Measurements from ENCODE around the gene WDR75.
"Not testable (repeated sequence)": the region's sequence is repeated elsewhere in the genome, so short reads cannot be mapped to it uniquely, and the experiment has no call there.

The WDR75 gene

DNA sequence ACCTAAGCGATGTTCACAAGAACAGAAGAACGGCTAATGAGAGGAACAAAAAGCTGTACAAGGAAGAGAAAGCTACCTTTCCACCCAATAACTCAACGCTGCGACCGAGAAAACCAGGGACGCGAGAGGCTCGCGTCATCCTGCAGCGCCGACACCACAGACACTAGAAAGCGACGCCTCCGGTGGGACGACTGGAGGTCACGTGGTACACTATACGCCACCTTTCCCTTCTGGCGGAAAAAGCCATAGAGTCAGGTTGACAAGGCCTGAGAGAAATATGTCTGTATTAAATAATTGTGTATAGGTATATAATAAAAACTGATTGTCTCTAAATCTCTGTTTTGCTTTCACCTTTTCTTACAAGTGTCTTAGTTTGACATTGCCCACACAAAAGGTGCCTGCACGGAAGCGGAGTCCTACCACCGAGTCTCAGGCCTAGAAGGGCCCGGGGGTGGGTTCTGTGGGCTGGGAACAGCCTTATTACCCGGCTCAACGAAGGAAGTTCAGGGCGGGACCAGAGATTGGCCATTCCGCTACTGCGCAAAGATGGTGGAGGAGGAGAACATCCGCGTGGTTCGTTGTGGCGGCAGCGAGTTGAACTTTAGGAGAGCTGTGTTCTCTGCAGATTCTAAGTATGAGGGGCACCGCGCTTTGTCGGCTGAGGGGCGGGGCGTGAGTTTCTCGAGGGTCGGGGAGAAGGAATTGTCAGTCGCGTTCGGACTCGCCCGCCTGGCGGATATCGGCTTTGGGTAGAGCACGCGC, at the start of gene WDR75:
Gene WDR75, plus strand, starts transcription at position 528 of the 762 bp plus-strand sequence. Its CDS starts 19 bp downstream, at position 547.
- peak; percentile 91 for DNase-seq

DNA sequence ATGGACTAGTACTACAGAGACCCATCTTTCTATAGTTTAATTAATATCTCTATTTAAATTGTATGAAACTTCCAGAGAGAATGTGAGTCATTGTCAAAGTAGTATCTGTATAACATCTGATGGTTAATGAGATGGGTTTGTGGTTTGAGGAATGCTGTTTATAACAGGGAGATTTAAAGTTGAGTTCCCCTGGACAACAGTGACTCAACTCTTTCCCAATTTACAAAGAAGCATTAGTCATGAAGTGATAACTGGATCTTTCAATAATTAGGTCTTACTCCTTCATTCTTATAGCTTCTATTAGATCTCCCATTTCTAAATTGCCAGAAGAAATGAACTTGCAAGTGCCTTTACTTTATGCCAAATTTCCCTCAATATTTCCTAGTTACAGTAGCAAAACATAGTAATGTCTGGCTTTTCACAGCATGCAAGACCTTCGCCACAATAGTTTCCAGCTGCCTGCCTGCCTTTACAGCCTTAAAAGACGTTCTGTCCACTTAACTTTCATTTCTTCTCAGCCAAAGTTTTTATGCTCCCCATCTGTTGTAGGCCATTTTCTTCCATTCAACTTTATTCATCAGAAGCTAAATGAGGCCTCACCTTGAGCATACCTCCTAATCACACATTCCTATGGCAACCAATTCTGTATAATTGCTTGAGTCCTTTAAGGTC, 47.7 kb upstream of the WDR75 start:
- no peak for DNase-seq

DNA sequence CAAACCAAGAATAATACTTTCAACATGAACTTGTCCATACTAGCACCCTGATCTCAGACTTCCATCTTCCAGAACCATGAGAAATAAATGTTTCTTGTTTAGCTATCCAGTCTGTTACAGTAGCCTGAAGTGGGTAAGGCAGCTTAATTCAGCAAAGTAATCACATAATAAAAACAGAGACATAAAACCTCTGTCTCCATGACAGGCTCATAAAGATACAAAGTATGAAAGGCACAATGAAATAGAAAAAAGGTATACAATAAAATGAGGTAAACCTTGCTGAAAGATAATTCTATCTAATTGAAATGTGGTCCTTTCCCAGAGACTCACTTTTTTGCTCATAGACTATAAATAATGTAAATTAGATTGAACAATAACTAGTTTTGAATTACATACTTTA, 46.7 kb upstream of the WDR75 start:
- DNase-seq, result no peak

DNA sequence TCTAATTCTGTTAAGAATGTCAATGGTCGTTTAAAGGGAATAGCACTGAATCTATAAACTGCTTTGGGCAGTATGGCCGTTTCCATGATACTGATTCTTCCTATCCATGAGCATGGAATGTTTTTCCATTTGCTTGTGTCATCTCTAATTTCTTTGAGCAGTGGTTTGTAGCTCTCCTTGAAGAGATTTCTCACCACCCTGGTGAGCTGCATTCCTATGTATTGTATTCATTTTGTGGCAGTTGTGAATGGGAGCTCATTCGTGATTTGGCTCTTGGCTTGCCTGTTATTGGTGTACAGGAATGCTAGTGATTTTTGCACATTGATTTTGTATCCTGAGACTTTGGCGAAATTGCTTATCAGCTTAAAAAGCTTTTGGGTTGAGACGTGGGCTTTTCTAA, 38.3 kb upstream of the WDR75 start:
- DNase-seq, result no peak

DNA sequence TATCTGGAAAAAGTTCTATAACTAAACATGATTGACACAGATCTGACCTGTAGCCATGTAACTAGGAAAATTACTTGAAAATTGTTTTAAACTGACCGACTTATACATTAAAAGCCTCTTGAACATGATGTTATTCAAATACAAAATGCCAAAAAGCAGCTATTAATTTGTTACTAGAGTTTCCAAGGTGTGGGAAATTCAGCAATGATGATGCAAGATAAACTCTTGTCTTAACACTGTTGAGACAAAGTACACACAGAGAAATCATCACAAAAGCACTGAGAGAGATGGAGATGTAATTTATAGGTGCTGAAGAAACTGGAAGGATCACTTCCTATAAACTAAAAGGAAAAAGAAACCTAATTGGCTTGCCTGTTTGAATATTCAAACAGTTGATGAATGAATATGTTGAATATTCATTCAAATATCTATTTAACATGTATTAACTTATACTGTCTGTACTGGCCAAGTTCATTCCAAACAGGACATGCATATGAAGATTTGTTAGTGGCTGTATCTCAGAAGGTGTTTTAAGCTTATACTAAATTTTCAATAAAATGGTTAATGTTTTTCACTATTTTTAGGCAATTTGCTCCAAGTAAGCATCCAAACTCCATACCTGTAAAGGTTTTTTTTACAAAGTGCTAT, 34.6 kb upstream of the WDR75 start:
- no peak for DNase-seq

DNA sequence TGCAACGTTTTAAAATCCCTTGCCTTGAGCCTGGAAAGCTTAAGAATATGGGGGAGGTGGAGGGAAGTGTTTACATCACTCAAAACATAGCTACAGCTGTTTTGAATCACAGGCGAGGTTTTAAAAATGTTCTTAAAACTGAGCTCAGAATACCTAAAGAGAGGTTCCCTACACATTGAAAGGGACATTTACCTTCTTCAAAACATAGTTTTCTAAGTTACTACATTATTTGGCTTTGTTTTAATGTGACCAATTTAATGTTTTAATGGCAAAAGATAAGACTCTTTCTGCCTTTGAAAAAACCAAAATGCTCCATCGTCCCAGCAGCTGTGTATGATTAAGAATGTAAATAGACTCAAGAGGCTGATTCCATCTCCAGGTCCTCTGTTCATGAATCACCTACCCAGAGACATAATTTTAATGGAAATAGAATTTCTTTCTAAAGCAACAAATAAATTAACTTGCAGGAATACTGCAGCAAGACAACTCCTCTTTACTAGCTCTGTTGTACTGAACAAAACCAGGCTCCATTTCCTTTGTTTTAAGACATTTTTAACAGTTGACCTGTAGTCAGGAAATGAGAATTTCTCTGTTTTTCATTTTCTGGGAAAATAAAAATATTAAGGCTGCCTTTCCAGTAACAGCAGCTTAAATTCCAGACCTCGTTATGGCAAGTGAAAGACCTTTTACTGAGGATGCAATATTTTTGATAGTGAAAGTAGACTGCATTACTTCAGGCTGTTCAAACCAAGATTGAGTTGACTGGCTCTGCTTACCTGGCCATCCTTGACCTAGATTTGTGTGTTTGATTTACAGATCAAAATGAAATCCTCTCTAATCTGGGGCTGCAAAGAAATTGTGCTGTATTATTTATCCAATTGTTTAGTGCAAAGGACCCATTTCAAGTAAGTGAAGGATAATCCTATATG, 33.7 kb upstream of the WDR75 start:
- DNase-seq, result peak; percentile 24

DNA sequence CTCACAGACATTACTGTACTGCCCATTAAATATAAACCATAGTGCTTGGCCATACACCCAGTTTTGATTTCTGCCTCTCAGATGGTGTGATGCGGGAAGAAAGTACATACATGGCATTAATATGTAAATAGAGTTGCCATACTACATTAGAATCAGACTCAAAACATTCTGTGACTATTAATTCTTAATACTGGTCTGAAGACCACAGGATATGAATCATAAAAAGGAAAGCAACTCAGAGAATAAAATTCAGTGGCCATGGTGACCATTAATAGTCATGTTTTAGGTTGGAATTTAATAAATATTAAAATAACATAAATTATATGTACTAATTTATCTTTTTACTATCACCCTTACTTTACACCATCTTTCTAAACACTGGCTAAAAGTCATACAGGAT, 33.0 kb upstream of the WDR75 start:
- no peak for DNase-seq

DNA sequence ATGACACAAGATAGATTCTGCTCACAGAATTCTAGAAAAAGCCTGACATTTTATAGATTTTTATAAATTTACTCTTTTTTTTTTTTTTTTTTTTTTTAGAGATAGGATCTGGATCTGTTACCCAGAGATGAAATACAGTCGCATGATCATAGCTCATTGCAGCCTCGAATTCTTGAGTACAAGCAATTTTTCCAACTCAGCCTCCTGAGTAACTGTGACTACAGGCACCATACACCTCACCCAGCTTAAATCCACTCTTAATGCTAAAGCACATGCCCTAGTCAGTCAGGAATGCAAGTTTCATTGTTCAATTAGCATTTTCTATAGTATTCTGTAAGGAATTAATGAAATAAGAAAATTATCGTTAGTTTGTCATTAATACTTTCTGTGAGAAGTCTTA, 32.1 kb upstream of the WDR75 start:
- no peak for DNase-seq

DNA sequence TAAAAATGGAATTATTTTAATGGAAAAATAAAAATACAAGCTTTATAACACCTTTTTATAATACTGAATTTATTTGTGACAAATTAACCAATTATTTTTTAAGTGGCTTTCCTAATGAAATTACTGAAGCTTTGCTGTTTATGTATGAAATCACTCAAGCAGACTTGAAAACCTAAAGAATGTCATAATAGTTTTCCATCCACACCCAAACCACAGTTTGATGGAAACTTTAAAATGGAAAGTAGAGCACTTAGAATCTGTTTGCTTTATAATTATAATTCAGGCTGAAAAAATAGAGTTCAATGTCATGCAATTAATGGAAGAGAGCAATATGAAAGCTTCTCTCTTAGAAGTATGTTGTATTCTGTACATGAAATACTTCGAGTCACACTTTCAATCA, 31.6 kb upstream of the WDR75 start:
- no peak for DNase-seq

DNA sequence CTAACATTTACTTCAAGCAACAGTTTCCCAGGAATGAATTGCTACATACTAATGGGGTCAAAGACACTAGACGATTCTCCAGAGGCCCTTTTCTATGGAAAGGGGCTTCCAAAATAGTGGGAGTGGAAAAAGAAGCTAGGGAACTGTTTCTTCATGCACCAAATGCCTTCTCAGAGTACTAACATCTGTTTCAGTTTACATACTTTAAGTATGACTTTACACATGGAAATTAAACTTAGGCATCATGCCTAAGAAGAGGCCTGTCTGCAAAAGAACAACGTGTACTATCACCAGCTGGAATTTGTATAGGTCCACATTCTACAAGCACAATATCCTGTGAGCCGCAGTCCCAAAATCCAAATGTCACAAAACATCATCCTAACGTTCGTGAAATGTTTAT, 29.4 kb upstream of the WDR75 start:
- no peak for DNase-seq

DNA sequence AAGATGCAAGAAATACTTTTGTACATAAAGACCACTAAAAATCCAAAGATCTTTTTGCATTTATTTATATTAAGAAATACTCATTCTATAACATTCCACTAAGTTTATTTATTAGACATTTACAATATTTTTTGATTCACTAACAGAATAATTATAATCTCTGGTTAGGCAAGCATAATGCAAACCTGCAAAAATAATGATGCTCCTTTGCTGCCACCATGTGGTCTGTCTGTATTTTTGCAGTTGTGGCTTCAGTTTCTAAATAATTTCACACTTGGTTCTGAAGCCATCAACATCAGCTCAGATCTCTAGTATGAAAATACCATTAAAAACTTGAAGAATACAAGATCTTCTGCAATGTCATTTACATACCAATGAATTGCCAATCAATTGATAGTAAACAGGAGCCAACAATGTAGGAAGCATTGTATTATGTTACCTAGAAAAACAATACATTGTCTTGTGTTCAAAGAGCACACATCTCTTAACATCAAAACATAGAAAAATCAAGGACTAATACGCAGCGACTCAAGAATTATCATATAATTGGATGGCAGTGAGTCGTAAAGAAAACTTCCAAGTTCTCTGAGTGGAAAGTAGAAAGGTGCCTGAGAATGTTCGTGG, 28.8 kb upstream of the WDR75 start:
- DNase-seq, result peak; percentile 52

DNA sequence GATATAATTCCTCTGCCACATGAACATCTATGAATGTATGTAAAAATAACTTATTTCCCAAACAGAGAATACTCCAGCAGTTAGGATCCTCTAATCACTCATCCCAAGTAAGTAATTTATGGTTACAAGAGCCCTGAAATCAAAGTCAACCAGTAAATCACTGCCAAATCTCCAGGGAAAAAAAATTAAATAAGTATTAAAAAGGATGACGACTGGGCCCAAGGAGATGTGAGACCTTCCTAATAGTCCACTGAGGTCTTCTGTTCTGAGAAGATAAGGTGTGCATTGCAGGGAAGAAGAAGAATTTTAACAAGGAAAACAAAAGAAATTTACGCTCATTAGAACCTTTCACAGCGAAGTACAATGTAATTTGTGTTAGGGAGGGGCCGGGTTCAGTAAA, 28.0 kb upstream of the WDR75 start:
- no peak for DNase-seq

DNA sequence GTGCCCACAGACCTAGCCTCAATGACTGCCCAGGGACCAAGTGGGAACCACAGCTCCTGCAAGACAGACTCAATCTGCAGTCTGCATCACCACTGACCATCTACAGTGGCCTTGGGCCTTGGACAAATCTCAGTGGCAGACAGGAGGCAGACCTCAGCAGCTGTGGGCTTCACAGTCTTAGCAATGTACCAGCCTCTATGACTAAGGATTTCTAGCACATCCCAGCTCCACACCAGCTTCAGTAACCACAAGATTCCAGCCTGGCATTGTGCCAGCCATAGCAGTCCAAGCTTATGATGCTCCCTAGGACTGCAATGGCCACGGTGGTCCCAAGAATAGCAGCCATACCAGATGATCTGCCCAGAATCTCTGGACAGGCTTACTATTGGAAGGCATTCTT, 19.6 kb upstream of the WDR75 start:
- no peak for DNase-seq

DNA sequence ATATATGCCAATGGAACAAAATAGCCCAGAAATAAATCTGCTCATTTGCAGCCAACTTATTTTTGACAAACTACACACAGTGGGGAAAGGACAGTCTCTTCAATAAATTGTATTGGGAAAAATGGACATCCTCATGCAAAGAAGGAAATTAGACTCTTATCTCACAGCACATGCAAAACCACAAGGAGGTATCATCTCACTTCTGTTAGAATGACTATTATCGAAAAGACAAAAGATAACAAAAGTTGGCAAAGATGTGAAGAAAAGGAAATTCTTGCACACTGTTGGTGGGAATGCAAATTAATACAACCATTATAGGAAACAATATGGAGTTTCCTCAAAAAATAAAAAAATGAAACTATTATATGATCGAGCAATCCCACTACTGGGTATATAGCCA, 16.3 kb upstream of the WDR75 start:
- no peak for DNase-seq

DNA sequence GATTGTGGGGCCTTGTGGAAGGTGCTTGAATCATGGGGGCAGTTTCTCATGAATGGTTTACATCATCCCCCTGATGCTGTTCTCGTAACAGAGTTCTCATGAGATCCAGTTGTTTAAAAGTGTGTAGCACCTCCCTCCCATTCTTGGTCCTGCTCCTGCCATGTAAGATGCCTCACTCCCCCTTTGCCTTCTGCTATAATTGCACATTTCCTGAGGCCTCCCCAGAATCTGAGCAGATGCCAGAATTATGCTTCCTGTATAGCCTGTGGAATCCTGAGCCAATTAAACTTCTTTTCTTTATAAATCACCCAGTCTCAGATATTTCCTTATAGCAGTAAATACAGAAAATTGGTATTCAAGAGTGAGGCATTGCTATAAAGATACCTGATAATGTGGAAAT, 15.6 kb upstream of the WDR75 start:
- no peak for DNase-seq

DNA sequence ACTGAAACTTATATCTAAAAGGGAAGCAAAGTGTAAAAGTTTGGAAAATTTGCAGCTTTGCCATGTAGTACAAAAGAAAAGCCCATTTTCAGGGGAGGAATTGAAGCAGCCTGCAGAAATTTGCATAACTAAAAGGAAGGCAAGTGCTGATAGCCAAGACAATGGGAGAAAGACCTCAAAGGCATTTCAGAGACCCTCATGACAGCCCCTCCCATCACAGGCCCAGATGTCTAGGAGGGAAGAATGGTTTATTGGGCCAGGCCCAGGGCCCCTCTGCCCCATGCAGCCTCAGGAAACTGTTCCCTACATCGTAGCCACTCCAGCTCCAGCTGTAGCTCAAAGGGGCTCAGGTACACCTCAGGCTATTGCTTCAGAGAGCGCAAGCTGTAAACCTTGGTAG, 14.4 kb upstream of the WDR75 start:
- DNase-seq, result no peak

DNA sequence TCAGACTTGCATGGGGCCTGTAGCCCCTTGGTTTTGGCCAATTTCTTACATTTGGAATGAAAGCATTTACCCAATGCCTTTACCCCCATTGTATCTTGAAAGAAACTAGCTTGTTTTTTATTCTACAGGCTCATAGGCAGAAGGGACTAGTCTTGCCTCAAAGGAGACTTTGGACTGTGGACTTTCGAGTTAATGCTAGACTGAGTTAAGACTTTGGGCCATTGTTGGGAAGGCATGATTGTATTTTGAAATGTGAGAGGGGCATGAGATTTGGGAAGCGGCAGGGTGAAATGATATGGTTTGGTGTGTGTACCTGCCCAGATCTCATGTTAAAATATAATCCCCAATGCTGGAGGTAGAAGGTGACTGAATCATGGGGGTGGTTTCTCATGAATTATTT, 13.4 kb upstream of the WDR75 start:
- DNase-seq, result no peak

DNA sequence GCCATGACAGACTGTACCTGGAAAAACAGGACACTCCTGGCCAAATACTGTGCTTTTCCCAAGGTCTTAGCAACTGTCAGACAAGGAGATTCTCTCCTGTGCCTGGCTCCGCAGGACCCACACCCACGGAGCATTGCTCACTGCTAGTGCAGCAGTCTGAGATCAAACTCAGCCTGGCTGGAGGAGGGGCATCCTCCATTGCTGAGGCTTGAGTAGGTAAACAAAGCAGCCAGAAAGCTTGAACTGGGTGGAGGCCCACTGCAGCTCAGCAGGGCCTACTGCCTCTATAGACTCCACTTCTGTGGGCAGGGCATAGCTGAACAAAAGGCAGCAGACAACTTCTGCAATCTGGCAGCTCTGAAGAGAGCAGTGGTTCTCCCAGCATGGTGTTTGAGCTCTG, 10.8 kb upstream of the WDR75 start:
- not testable (repeated sequence) for DNase-seq

DNA sequence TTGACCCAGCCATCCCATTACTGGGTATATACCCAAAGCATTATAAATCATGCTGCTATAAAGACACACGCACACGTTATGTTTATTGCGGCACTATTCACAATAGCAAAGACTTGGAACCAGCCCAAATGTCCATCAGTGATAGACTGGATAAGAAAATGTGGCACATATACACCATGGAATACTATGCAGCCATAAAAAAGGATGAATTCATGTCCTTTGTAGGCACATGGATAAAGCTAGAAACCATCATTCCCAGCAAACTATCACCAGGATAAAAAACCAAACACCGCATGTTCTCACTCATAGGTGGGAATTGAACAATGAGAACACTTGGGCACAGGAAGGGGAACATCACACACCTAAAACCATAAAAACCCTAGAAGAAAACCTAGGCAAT, 5.5 kb upstream of the WDR75 start:
- DNase-seq, result not testable (repeated sequence)

DNA sequence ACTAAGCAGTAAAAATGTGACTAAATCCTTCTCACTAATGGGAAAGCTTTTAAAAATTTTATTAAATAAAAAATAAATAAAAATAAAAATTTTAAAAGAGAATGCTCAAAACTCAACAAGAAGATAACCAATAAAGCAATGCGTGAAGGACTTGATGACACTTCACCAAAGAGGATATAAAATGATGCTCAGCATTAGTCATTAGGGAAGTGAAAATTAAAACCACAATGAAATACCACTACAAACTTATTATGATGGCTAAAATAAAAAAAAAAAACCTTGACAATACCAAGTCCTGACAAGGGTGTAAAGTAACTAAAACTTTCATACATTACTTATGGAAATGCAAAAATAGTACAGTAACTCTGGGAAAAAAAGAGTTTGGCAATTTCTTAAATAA, 3.3 kb upstream of the WDR75 start:
- DNase-seq, result no peak

DNA sequence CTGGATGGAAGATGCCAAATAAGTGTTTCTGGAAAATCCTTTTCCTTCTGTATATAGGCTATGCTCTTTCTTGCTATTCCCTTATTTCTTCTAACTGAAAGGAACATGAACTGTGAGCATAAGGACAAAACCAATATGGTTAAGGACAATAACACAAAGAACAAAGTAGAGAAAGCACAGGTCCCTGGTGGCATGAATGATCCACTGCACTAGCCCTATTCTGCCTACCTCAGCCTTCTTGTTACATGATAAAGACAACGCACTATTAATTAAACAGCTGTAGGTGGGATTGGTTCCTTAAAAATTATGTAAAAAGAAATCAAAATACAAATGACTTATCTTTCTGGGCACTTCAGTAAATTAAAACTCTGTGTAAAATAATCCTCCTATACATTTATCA, 1.9 kb upstream of the WDR75 start:
- DNase-seq, result no peak

DNA sequence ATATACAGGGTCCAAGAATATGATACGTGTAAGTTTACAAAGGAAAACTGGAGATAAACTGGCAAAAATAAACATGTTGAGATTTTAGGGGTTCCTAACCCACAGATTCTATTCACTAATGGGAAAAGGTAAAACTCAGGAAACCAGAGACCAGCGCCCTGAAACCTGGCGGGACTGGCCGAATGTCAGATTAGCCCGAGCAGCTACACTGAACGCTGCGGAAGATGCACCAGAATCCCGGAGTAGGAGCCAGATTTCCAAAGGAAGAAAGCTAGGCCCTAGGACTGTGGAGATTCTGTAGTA, 679 bp upstream of the WDR75 start:
- no peak for DNase-seq

DNA sequence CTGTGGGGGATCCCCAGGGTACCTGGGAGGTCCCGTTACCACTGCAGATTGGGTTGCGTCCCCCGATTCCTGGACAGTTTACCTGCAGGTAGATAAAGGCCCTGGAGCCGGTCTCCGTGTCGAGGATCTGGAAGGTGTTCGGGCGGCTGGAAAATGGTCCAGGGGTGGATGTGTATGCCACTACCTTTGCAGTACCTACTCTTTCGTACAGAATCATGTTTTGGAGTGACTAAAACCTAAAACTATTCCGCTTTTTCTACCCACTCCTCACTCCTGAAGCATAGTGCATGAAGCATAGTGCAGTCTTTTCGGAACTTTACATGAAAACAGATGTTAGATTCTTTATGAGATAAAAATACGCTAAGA, 418 bp downstream of the WDR75 start:
- DNase-seq, result peak; percentile 26

Measured in NCI-H1105 treated with DMSO at 0.1 percent for 48 hours (cell line).